B cell (primary cell): ENCODE results near the gene CD6.

ENCODE experiments used
- CTCF ChIP-seq: fragments of 200-600 bp; IDR thresholded peaks from one replicate; pipeline ENCODE4 v1.8.0; 2022; ENCODE audit warnings: antibody characterized with exemption, mild to moderate bottlenecking
- EZH2 ChIP-seq: IDR thresholded peaks from 2 replicates; pipeline ENCODE4 v1.6.1; 2012; ENCODE audit warnings: borderline replicate concordance, low read depth, mild to moderate bottlenecking, moderate library complexity, low read length; ENCODE audit not compliant: insufficient read depth, poor library complexity, severe bottlenecking

- TF ChIP-seq CTCF (no peak), EZH2 (no peak)
These were observed 40.7 kb downstream of the CD6 start for GRCh38 chr11:61011950-61012736.
